ENCODE data around the gene SORCS1. TPM values are rescaled to one million over a fixed set of nuclear protein-coding genes. Genes with fewer than 3 reads are reported as not detected.
A peak's percentile ranks its signal among the peaks of the same experiment; 100 is the strongest.

The SORCS1 gene
- total RNA-seq, 1 experiment from 2014 or later = 0.11 TPM

GRCh38 chr10:107011105-107011504 lies 153.4 kb downstream of the SORCS1 start:
- no peak for ATAC-seq
- Histone ChIP-seq H3K9me3 (ENCODE audit: low read length) (no peaks in the 10 kb centered on the region), H3K4me1 (ENCODE audit: insufficient read depth, low read length) (no peaks in the 10 kb centered on the region), H3K79me2 (ENCODE audit: low read length) (no peaks in the 10 kb centered on the region), H3K9ac (ENCODE audit: low read length) (no peak overlapping the region), H3F3A (ENCODE audit: low read length, unreplicated experiment) (no peaks in the 10 kb centered on the region), H2AFZ (ENCODE audit: low read length) (no peak overlapping the region), H4K20me1 (ENCODE audit: low read length) (no peaks in the 10 kb centered on the region), H3K4me2 (ENCODE audit: low read length) (no peak overlapping the region), H3K27ac (ENCODE audit: low read length) (no peak overlapping the region), H3K27me3 (ENCODE audit: low read length) (peaks cover 44% of the 10 kb centered on the region), H3K9me2 (replicated peaks; ENCODE audit: low read length) (no peaks in the 10 kb centered on the region), H3K4me3 (ENCODE audit: low read length) (no peak overlapping the region), H3K36me3 (ENCODE audit: low read depth, low read length) (no peaks in the 10 kb centered on the region)
- no peak for DNase-seq
- intact Hi-C loops (cut with micrococcal nuclease) = no loop called here
- no TSS peak for BruUV-seq (replicated peaks)
- ChIA-PET POLR2A (ENCODE audit: unreplicated experiment) (no interaction called here), CTCF (no interaction called here)
- TF ChIP-seq EZH2 (IDR thresholded peaks at IDR 0.05; ENCODE audit: low read length, unreplicated experiment) (no peak), CTCF (conservative IDR thresholded peaks at IDR 0.05; ENCODE audit: low read depth, low read length) (peak; percentile 24; the same call in 1 of the 2 replicates), EZH2phosphoT487 (IDR thresholded peaks at IDR 0.05; ENCODE audit: borderline replicate concordance, low read length) (no peak)

GRCh38 chr10:107010531-107010930 lies 154.0 kb downstream of the SORCS1 start:
- Histone ChIP-seq H2AFZ (ENCODE audit: low read length) (no peak overlapping the region), H3K79me2 (ENCODE audit: low read length) (no peaks in the 10 kb centered on the region), H3K27me3 (ENCODE audit: low read length) (peaks cover 47% of the 10 kb centered on the region), H4K20me1 (ENCODE audit: low read length) (no peaks in the 10 kb centered on the region), H3K4me3 (ENCODE audit: low read length) (no peak overlapping the region), H3K27ac (ENCODE audit: low read length) (no peak overlapping the region), H3K9ac (ENCODE audit: low read length) (no peak overlapping the region), H3K36me3 (ENCODE audit: low read depth, low read length) (no peaks in the 10 kb centered on the region), H3K9me2 (replicated peaks; ENCODE audit: low read length) (no peaks in the 10 kb centered on the region), H3K4me1 (ENCODE audit: insufficient read depth, low read length) (no peaks in the 10 kb centered on the region), H3K9me3 (ENCODE audit: low read length) (no peaks in the 10 kb centered on the region), H3F3A (ENCODE audit: low read length, unreplicated experiment) (no peaks in the 10 kb centered on the region), H3K4me2 (ENCODE audit: low read length) (no peak overlapping the region)
- CTCF ChIA-PET = no interaction called here
- intact Hi-C loops (cut with micrococcal nuclease) = no loop called here
- DNase-seq (no peak), ATAC-seq (no peak)
- TF ChIP-seq EZH2phosphoT487 (IDR thresholded peaks at IDR 0.05; ENCODE audit: borderline replicate concordance, low read length) (no peak), CTCF (conservative IDR thresholded peaks at IDR 0.05; ENCODE audit: low read depth, low read length) (no peak), EZH2 (IDR thresholded peaks at IDR 0.05; ENCODE audit: low read length, unreplicated experiment) (no peak)
- no TSS peak for BruUV-seq (replicated peaks)
- POLR2A ChIA-PET (ENCODE audit: unreplicated experiment) = no interaction called here

GRCh38 chr10:107004362-107004761 lies 160.1 kb downstream of the SORCS1 start:
- Histone ChIP-seq H3K27ac (ENCODE audit: low read length) (no peak overlapping the region), H3F3A (ENCODE audit: low read length, unreplicated experiment) (no peaks in the 10 kb centered on the region), H3K9ac (ENCODE audit: low read length) (no peak overlapping the region), H3K4me3 (ENCODE audit: low read length) (no peak overlapping the region), H3K36me3 (ENCODE audit: low read depth, low read length) (no peaks in the 10 kb centered on the region), H3K27me3 (ENCODE audit: low read length) (peaks cover 44% of the 10 kb centered on the region), H3K9me3 (ENCODE audit: low read length) (no peaks in the 10 kb centered on the region), H3K79me2 (ENCODE audit: low read length) (no peaks in the 10 kb centered on the region), H2AFZ (ENCODE audit: low read length) (no peak overlapping the region), H4K20me1 (ENCODE audit: low read length) (no peaks in the 10 kb centered on the region), H3K9me2 (replicated peaks; ENCODE audit: low read length) (no peaks in the 10 kb centered on the region), H3K4me2 (ENCODE audit: low read length) (no peak overlapping the region), H3K4me1 (ENCODE audit: insufficient read depth, low read length) (no peaks in the 10 kb centered on the region)
- ATAC-seq (no peak), DNase-seq (no peak)
- BruUV-seq (replicated peaks) = no TSS peak
- POLR2A ChIA-PET (ENCODE audit: unreplicated experiment) = no interaction called here
- CTCF ChIA-PET = no interaction called here
- intact Hi-C loops (cut with micrococcal nuclease) = no loop called here
- TF ChIP-seq EZH2 (IDR thresholded peaks at IDR 0.05; ENCODE audit: low read length, unreplicated experiment) = no peak
- no peak for TF ChIP-seq EZH2phosphoT487 (IDR thresholded peaks at IDR 0.05; ENCODE audit: borderline replicate concordance, low read length)
- TF ChIP-seq CTCF (conservative IDR thresholded peaks at IDR 0.05; ENCODE audit: low read depth, low read length) = no peak
